Liver (tissue), 9 donors: ENCODE results near the gene YAE1. TPM values are rescaled to one million over a fixed set of nuclear protein-coding genes. Genes with fewer than 3 reads are reported as not detected.

Experiments
- DNase-seq: peaks from one replicate; pipeline ENCODE4 v3.0.0-alpha.2; 2017; ENCODE audit warnings: low spot score
- H3K27ac ChIP-seq, 2 donors: one replicate each; pipeline ENCODE4 v1.7.0; 2013; ENCODE audit warnings: inconsistent platforms in 2 of 2, low read length in 2 of 2, control low read depth in 1 of 2, low read depth in 1 of 2, mild to moderate bottlenecking in 1 of 2
- H3K27me3 ChIP-seq, 4 donors: one replicate each; pipeline versions ENCODE4 v1.6.1 to v1.7.0; 2013; ENCODE audit warnings: low read length in 3 of 4, inconsistent platforms in 1 of 4, mild to moderate bottlenecking in 1 of 4, moderate library complexity in 1 of 4; ENCODE audit not compliant: control insufficient read depth in 4 of 4, insufficient read depth in 4 of 4
- H3K36me3 ChIP-seq, 4 donors: one replicate each; pipeline versions ENCODE4 v1.6.1 to v1.7.0; 2013; ENCODE audit warnings: low read length in 3 of 4, mild to moderate bottlenecking in 3 of 4, low read depth in 1 of 4, moderate library complexity in 1 of 4; ENCODE audit not compliant: control insufficient read depth in 4 of 4, insufficient read depth in 3 of 4
- H3K4me1 ChIP-seq, 4 donors: one replicate each; pipeline versions ENCODE4 v1.6.1 to v1.7.0; 2013; ENCODE audit warnings: low read length in 3 of 4, mild to moderate bottlenecking in 3 of 4, moderate library complexity in 1 of 4; ENCODE audit not compliant: control insufficient read depth in 4 of 4, insufficient read depth in 4 of 4
- H3K4me3 ChIP-seq, 3 donors: one replicate each; pipeline versions ENCODE4 v1.6.1 to v1.7.0; 2013; ENCODE audit warnings: low read length in 3 of 3, control low read depth in 1 of 3, low read depth in 1 of 3, mild to moderate bottlenecking in 1 of 3
- H3K9ac ChIP-seq, 2 donors: one replicate each; pipeline ENCODE4 v1.7.0; 2013; ENCODE audit warnings: low read length in 2 of 2, mild to moderate bottlenecking in 2 of 2, moderate library complexity in 2 of 2, control low read depth in 1 of 2, low read depth in 1 of 2
- H3K9me3 ChIP-seq, 4 donors: one replicate each; pipeline versions ENCODE4 v1.6.1 to v1.7.0; 2013; ENCODE audit warnings: low read length in 3 of 4; ENCODE audit not compliant: control insufficient read depth in 4 of 4
- EGR1 ChIP-seq, 2 donors: IDR thresholded peaks; 2 replicates each; pipeline ENCODE4 v1.6.1; 2016 to 2018; ENCODE audit warnings: antibody characterized with exemption in 2 of 2, low read depth in 2 of 2
- FOXA1 ChIP-seq: IDR thresholded peaks from 2 replicates; pipeline ENCODE4 v1.6.1; 2016; ENCODE audit warnings: antibody characterized with exemption
- FOXA2 ChIP-seq: IDR thresholded peaks from 2 replicates; pipeline ENCODE4 v1.6.1; 2016; ENCODE audit warnings: antibody characterized with exemption
- GABPA ChIP-seq, 2 donors: IDR thresholded peaks in 1 of 2; conservative IDR thresholded peaks in 1 of 2; 2 replicates each; pipeline ENCODE4 v1.6.1; 2016; ENCODE audit warnings: antibody characterized with exemption in 2 of 2, mild to moderate bottlenecking in 1 of 2, moderate library complexity in 1 of 2
- HNF4A ChIP-seq, 2 donors: conservative IDR thresholded peaks; 2 replicates each; pipeline ENCODE4 v1.6.1; 2016; ENCODE audit warnings: antibody characterized with exemption in 2 of 2, mild to moderate bottlenecking in 2 of 2
- HNF4G ChIP-seq: IDR thresholded peaks from 2 replicates; pipeline ENCODE4 v1.6.1; 2016; ENCODE audit warnings: antibody characterized with exemption
- JUND ChIP-seq, 2 donors: IDR thresholded peaks; 2 replicates each; pipeline ENCODE4 v1.6.1; 2016; ENCODE audit warnings: antibody characterized with exemption in 2 of 2
- NR2F2 ChIP-seq: IDR thresholded peaks from 2 replicates; pipeline ENCODE4 v1.6.1; 2016; ENCODE audit warnings: antibody characterized with exemption
- RAD21 ChIP-seq, 2 donors: IDR thresholded peaks; 2 replicates each; pipeline ENCODE4 v1.6.1; 2016; ENCODE audit warnings: antibody characterized with exemption in 2 of 2, mild to moderate bottlenecking in 2 of 2
- RXRA ChIP-seq, 2 donors: IDR thresholded peaks; 2 replicates each; pipeline ENCODE4 v1.6.1; 2017 to 2018; ENCODE audit warnings: antibody characterized with exemption in 2 of 2, mild to moderate bottlenecking in 1 of 2
- SP1 ChIP-seq: IDR thresholded peaks from 2 replicates; pipeline ENCODE4 v1.6.1; 2018; ENCODE audit warnings: antibody characterized with exemption, mild to moderate bottlenecking
- TAF1 ChIP-seq: conservative IDR thresholded peaks from 2 replicates; pipeline ENCODE4 v1.6.1; 2016; ENCODE audit warnings: antibody characterized with exemption, mild to moderate bottlenecking
- YY1 ChIP-seq: IDR thresholded peaks from 2 replicates; pipeline ENCODE4 v1.6.1; 2016; ENCODE audit warnings: antibody characterized with exemption, mild to moderate bottlenecking
- WGBS: extraction: QIAGEN DNeasy Blood & Tissue Kit; methylation state at CpG from one replicate; pipeline ENCODE4 v1.1.7; 2013; 5-methylcytosine and 5-hydroxymethylcytosine counted together
- polyA plus RNA-seq, 2 donors: library from polyadenylated mRNA; stranded (reverse) in 1 of 2; unstranded in 1 of 2; fragments of 200-250 nt in 1 of 2; fragments of >200 nt in 1 of 2; fragmentation: Nextera tagmentation in 1 of 2; extraction: Ambion mirVana in 1 of 2; gene quantifications; one replicate each; pipeline versions ENCODE4 v1.2.1 to v1.2.3, GENCODE V29; 2013 to 2015
- total RNA-seq, 2 donors: library from RNA; depleted of rRNA; stranded (reverse); fragments of >200 nt; gene quantifications; one replicate each; pipeline ENCODE4 v1.2.3, GENCODE V29; 2014
- TF ChIP-seq, protein P1 (sequence below): fragments of 150-350 bp; IDR thresholded peaks from 2 replicates; pipeline ENCODE4 v1.5.1; 2017; ENCODE audit warnings: improper control_type of control experiment, low read depth, low read length; ENCODE audit not compliant: missing input control
- TF ChIP-seq, protein P2 (sequence below): IDR thresholded peaks from 2 replicates; pipeline ENCODE4 v1.6.1; 2016; ENCODE audit warnings: antibody characterized with exemption
- TF ChIP-seq, protein P3 (sequence below): IDR thresholded peaks from 2 replicates; pipeline ENCODE4 v1.6.1; 2016; ENCODE audit warnings: antibody characterized with exemption, mild to moderate bottlenecking
- TF ChIP-seq, protein P4 (sequence below): IDR thresholded peaks from 2 replicates; pipeline ENCODE4 v1.6.1; 2016; ENCODE audit warnings: antibody characterized with exemption
- TF ChIP-seq, protein P5 (sequence below): IDR thresholded peaks from 2 replicates; pipeline ENCODE4 v1.6.1; 2016; ENCODE audit warnings: antibody characterized with exemption
- donor health status: healthy.
- donor health status: healthy.
- donor health status: healthy.
- donor health status: healthy.
- donor health status: healthy.

YAE1 gene, protein sequence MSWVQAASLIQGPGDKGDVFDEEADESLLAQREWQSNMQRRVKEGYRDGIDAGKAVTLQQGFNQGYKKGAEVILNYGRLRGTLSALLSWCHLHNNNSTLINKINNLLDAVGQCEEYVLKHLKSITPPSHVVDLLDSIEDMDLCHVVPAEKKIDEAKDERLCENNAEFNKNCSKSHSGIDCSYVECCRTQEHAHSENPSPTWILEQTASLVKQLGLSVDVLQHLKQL
- total RNA-seq (10 to 100 TPM in 1 of 2 donors, 1 to 10 TPM in 1; 9.4 to 12.0 TPM), polyA plus RNA-seq (10 to 100 TPM in 1 of 2 donors, 1 to 10 TPM in 1; 6.7 to 10.4 TPM)

DNA sequence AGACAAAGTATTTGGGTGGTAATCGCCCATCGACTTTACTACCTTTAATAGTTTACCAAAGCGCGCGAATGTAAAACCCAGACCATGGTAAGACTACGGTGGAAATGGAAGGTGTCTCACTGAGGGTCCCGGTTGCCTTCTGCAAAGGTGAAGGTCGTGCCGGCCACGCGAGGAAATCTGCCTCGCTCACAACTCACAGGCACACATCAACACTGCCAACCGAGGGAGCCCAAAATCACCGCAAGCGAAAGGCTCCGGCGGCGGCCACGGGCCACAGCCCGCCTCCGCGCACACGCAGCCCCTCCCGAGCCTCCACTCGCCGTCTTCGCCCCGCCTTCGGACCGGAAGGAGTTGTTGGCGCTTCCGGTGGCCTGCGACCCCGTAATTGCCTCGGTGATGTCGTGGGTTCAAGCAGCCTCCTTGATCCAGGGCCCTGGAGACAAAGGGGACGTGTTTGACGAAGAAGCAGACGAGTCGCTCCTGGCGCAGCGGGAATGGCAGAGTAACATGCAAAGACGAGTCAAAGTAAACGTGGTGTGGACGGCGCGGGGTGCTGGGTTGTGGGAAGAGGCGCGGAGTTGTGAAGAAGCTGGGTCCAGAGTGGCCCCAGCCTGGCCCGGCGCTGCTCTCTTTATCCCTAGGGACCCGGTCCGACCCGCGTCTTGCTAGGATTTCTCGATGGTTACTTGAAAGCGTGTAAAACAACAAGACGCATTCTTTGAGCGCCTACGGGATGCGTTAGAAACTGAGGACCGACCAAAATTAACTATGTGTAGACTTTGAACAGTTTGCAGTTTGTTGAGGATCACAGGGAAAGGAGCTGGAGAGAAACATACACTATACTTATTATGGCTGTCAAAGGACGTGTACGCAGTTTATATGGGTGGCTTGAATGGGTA lies at the start of gene YAE1:
Gene YAE1, plus strand, starts transcription at position 382 of the 899 bp plus-strand sequence. Its CDS starts 15 bp downstream, at position 397.
- H3K9ac ChIP-seq = peak within 1 kb of the TSS; percentile 82
- H3K4me1 ChIP-seq = peaks cover 0 to 15% (median 5%) of the 10 kb centered on the region in 4 donors
- peak within 1 kb of the TSS; percentile 55 to 78 for H3K27ac ChIP-seq
- peaks cover 0 to 1% (median 0%) of the 10 kb centered on the region in 4 donors for H3K36me3 ChIP-seq
- peak within 1 kb of the TSS; percentile 60 to 96 (median 87) for H3K4me3 ChIP-seq
- no peaks in the 10 kb centered on the region for H3K9me3 ChIP-seq
- TF ChIP-seq, protein P1, sequence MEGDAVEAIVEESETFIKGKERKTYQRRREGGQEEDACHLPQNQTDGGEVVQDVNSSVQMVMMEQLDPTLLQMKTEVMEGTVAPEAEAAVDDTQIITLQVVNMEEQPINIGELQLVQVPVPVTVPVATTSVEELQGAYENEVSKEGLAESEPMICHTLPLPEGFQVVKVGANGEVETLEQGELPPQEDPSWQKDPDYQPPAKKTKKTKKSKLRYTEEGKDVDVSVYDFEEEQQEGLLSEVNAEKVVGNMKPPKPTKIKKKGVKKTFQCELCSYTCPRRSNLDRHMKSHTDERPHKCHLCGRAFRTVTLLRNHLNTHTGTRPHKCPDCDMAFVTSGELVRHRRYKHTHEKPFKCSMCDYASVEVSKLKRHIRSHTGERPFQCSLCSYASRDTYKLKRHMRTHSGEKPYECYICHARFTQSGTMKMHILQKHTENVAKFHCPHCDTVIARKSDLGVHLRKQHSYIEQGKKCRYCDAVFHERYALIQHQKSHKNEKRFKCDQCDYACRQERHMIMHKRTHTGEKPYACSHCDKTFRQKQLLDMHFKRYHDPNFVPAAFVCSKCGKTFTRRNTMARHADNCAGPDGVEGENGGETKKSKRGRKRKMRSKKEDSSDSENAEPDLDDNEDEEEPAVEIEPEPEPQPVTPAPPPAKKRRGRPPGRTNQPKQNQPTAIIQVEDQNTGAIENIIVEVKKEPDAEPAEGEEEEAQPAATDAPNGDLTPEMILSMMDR = no peak
- no peak for TF ChIP-seq SP1
- peak; percentile 67 for TF ChIP-seq YY1
- TF ChIP-seq GABPA (IDR thresholded peaks at IDR 0.05 in 1 of 2, conservative IDR thresholded peaks at IDR 0.05 in 1 of 2) = peak; percentile 90 to 97
- TF ChIP-seq JUND (IDR thresholded peaks at IDR 0.05) = no peak
- TF ChIP-seq, protein P2, sequence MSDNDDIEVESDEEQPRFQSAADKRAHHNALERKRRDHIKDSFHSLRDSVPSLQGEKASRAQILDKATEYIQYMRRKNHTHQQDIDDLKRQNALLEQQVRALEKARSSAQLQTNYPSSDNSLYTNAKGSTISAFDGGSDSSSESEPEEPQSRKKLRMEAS = no peak
- no peak for TF ChIP-seq FOXA1
- peak; percentile 80 for TF ChIP-seq NR2F2
- peak in 1 of 2 donors; percentile 30 for TF ChIP-seq HNF4A (conservative IDR thresholded peaks at IDR 0.05)
- peak in 1 of 2 donors; percentile 30 for TF ChIP-seq RXRA (IDR thresholded peaks at IDR 0.05)
- TF ChIP-seq, protein P3, sequence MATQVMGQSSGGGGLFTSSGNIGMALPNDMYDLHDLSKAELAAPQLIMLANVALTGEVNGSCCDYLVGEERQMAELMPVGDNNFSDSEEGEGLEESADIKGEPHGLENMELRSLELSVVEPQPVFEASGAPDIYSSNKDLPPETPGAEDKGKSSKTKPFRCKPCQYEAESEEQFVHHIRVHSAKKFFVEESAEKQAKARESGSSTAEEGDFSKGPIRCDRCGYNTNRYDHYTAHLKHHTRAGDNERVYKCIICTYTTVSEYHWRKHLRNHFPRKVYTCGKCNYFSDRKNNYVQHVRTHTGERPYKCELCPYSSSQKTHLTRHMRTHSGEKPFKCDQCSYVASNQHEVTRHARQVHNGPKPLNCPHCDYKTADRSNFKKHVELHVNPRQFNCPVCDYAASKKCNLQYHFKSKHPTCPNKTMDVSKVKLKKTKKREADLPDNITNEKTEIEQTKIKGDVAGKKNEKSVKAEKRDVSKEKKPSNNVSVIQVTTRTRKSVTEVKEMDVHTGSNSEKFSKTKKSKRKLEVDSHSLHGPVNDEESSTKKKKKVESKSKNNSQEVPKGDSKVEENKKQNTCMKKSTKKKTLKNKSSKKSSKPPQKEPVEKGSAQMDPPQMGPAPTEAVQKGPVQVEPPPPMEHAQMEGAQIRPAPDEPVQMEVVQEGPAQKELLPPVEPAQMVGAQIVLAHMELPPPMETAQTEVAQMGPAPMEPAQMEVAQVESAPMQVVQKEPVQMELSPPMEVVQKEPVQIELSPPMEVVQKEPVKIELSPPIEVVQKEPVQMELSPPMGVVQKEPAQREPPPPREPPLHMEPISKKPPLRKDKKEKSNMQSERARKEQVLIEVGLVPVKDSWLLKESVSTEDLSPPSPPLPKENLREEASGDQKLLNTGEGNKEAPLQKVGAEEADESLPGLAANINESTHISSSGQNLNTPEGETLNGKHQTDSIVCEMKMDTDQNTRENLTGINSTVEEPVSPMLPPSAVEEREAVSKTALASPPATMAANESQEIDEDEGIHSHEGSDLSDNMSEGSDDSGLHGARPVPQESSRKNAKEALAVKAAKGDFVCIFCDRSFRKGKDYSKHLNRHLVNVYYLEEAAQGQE = peak; percentile 96
- TF ChIP-seq, protein P4, sequence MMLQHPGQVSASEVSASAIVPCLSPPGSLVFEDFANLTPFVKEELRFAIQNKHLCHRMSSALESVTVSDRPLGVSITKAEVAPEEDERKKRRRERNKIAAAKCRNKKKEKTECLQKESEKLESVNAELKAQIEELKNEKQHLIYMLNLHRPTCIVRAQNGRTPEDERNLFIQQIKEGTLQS = no peak
- TF ChIP-seq HNF4G = peak; percentile 14
- peak in 1 of 2 donors; percentile 20 for TF ChIP-seq EGR1 (IDR thresholded peaks at IDR 0.05; ENCODE audit: low read depth in 2 of 2)
- no peak for TF ChIP-seq FOXA2
- TF ChIP-seq RAD21 (IDR thresholded peaks at IDR 0.05) = no peak
- TF ChIP-seq TAF1 = peak; percentile 26
- TF ChIP-seq, protein P5, sequence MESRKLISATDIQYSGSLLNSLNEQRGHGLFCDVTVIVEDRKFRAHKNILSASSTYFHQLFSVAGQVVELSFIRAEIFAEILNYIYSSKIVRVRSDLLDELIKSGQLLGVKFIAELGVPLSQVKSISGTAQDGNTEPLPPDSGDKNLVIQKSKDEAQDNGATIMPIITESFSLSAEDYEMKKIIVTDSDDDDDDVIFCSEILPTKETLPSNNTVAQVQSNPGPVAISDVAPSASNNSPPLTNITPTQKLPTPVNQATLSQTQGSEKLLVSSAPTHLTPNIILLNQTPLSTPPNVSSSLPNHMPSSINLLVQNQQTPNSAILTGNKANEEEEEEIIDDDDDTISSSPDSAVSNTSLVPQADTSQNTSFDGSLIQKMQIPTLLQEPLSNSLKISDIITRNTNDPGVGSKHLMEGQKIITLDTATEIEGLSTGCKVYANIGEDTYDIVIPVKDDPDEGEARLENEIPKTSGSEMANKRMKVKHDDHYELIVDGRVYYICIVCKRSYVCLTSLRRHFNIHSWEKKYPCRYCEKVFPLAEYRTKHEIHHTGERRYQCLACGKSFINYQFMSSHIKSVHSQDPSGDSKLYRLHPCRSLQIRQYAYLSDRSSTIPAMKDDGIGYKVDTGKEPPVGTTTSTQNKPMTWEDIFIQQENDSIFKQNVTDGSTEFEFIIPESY = no peak
- under 1% methylated on average over 64 of the region's 64 CpGs for WGBS
- no peaks in the 10 kb centered on the region for H3K27me3 ChIP-seq
- peak; percentile 83 for DNase-seq
